DOHH2 (cell line): ENCODE data around the gene AZIN2.
"Not testable (repeated sequence)": the region's sequence is repeated elsewhere in the genome, so short reads cannot be mapped to it uniquely, and the experiment has no call there.

Source experiments
- H3F3A ChIP-seq: fragments of 200-600 bp; sonication (generic), shearing (Covaris generic); 2 replicates; pipeline ENCODE4 v1.6.0; 2016; ENCODE audit warnings: antibody characterized with exemption, mild to moderate bottlenecking; ENCODE audit not compliant: control insufficient read depth, insufficient read depth
- H3K27ac ChIP-seq: fragments of 200-600 bp; sonication (generic); 2 replicates; pipeline ENCODE4 v1.5.1; 2014; ENCODE audit warnings: low read depth, mild to moderate bottlenecking, low read length, moderate library complexity
- H3K27me3 ChIP-seq: fragments of 200-600 bp; sonication (generic); 2 replicates; pipeline ENCODE4 v1.6.1; 2014; ENCODE audit warnings: mild to moderate bottlenecking, low read length, mixed read lengths; ENCODE audit not compliant: control insufficient read depth
- H3K36me3 ChIP-seq: fragments of 200-600 bp; sonication (generic); 2 replicates; pipeline ENCODE4 v1.6.1; 2014; ENCODE audit warnings: mild to moderate bottlenecking, low read length, moderate library complexity, mixed read lengths; ENCODE audit not compliant: control insufficient read depth
- H3K4me1 ChIP-seq: fragments of 200-600 bp; sonication (generic); 2 replicates; pipeline ENCODE4 v1.6.1; 2014; ENCODE audit warnings: mild to moderate bottlenecking, low read length, mixed read lengths; ENCODE audit not compliant: control insufficient read depth
- H3K4me2 ChIP-seq: fragments of 200-600 bp; sonication (generic); 2 replicates; pipeline ENCODE4 v1.6.0; 2014; ENCODE audit warnings: mild to moderate bottlenecking, low read length, moderate library complexity
- H3K4me3 ChIP-seq: fragments of 200-600 bp; sonication (generic); 2 replicates; pipeline ENCODE4 v1.5.1; 2014; ENCODE audit warnings: mild to moderate bottlenecking, low read length, mixed read lengths
- H3K79me2 ChIP-seq: fragments of 200-600 bp; sonication (generic); 2 replicates; pipeline ENCODE4 v1.6.1; 2014; ENCODE audit warnings: mild to moderate bottlenecking, low read length, mixed read lengths; ENCODE audit not compliant: control insufficient read depth
- H3K9me2 ChIP-seq: fragments of 200-600 bp; sonication (generic); replicated peaks from 2 replicates; pipeline ENCODE4 v1.6.1; 2014; ENCODE audit warnings: mild to moderate bottlenecking, low read length, mixed read lengths; ENCODE audit not compliant: control insufficient read depth
- H3K9me3 ChIP-seq: fragments of 200-600 bp; sonication (generic); 2 replicates; pipeline ENCODE4 v1.6.1; 2014; ENCODE audit warnings: antibody characterized with exemption, low read length, mixed read lengths; ENCODE audit not compliant: control insufficient read depth, insufficient read depth
- H4K20me1 ChIP-seq: fragments of 200-600 bp; sonication (generic); 2 replicates; pipeline ENCODE4 v1.6.0; 2014; ENCODE audit warnings: low read depth, mild to moderate bottlenecking, antibody characterized with exemption, low read length, moderate library complexity; ENCODE audit not compliant: control insufficient read depth, insufficient read depth
- CTCF ChIP-seq: fragments of 200-600 bp; sonication (generic); IDR thresholded peaks from one replicate; pipeline ENCODE4 v1.5.1; 2014; ENCODE audit warnings: antibody characterized with exemption, mild to moderate bottlenecking, low read depth, low read length; ENCODE audit not compliant: poor library complexity, severe bottlenecking
- EZH2phosphoT487 ChIP-seq: fragments of 200-600 bp; sonication (generic); IDR thresholded peaks from 2 replicates; pipeline ENCODE4 v1.6.1; 2017; ENCODE audit warnings: borderline replicate concordance, mild to moderate bottlenecking, antibody characterized with exemption, low read length, moderate library complexity, mixed read lengths

AZIN2 gene

GRCh38 chr1:33121728-33122127, 40.8 kb downstream of the AZIN2 start:
- no peaks in the 10 kb centered on the region for H3F3A ChIP-seq
- no peaks in the 10 kb centered on the region for H3K9me2 ChIP-seq
- H4K20me1 ChIP-seq: no peaks in the 10 kb centered on the region
- no peaks in the 10 kb centered on the region for H3K79me2 ChIP-seq
- H3K4me1 ChIP-seq: peaks cover 3% of the 10 kb centered on the region
- no peak overlapping the region for H3K27ac ChIP-seq
- H3K27me3 ChIP-seq: peaks cover 6% of the 10 kb centered on the region
- H3K9me3 ChIP-seq: peaks cover 10% of the 10 kb centered on the region; the same call in 1 of the 2 replicates
- TF ChIP-seq CTCF (no peak), EZH2phosphoT487 (no peak)
- no peak overlapping the region for H3K4me2 ChIP-seq
- no peak overlapping the region for H3K4me3 ChIP-seq
- H3K36me3 ChIP-seq: no peaks in the 10 kb centered on the region

- Histone ChIP-seq H3F3A (no peaks in the 10 kb centered on the region), H3K4me3 (no peak overlapping the region), H3K27me3 (peaks cover 6% of the 10 kb centered on the region), H3K9me2 (no peaks in the 10 kb centered on the region), H4K20me1 (no peaks in the 10 kb centered on the region), H3K27ac (no peak overlapping the region), H3K4me2 (no peak overlapping the region), H3K79me2 (no peaks in the 10 kb centered on the region), H3K36me3 (no peaks in the 10 kb centered on the region), H3K9me3 (peaks cover 12% of the 10 kb centered on the region; the same call in 1 of the 2 replicates), H3K4me1 (peaks cover 12% of the 10 kb centered on the region)
- TF ChIP-seq EZH2phosphoT487: no peak
- TF ChIP-seq CTCF: no peak
These were observed 41.7 kb downstream of the AZIN2 start for GRCh38 chr1:33122483-33123178.

DNA sequence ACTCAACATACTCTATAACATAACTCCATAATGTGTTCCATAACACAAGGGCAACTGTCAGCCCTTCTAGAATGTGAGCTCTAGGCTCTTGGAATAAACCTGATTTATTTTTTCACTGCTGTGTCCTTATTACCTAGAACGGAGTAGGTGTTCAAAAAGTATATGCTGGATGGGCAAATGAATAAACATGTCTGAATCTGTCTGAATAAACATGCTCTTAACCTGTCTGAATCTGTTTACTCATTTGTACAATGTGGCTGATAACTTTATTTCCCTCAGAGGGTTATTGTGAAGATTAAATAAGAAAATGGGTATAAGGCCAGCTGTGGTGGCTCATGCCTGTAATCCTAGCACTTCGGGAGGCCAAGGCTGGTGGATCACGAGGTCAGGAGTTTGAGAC, 42.3 kb downstream of the AZIN2 start:
- Histone ChIP-seq H3K4me1 (peaks cover 14% of the 10 kb centered on the region), H3K4me2 (no peak overlapping the region), H3K9me3 (peaks cover 12% of the 10 kb centered on the region; the same call in 1 of the 2 replicates), H4K20me1 (no peaks in the 10 kb centered on the region), H3F3A (no peaks in the 10 kb centered on the region), H3K27ac (no peak overlapping the region), H3K79me2 (no peaks in the 10 kb centered on the region), H3K27me3 (peaks cover 6% of the 10 kb centered on the region), H3K9me2 (no peaks in the 10 kb centered on the region), H3K36me3 (no peaks in the 10 kb centered on the region), H3K4me3 (no peak overlapping the region)
- TF ChIP-seq EZH2phosphoT487: no peak
- no peak for TF ChIP-seq CTCF

GRCh38 chr1:33124647-33125046, 43.7 kb downstream of the AZIN2 start:
- H3K36me3 ChIP-seq, H3K27ac ChIP-seq, H3F3A ChIP-seq, H3K9me2 ChIP-seq, H3K4me3 ChIP-seq, H3K4me2 ChIP-seq, H3K79me2 ChIP-seq, H4K20me1 ChIP-seq, H3K27me3 ChIP-seq: not testable (repeated sequence)
- Histone ChIP-seq H3K9me3 (peaks cover 12% of the 10 kb centered on the region; the same call in 1 of the 2 replicates), H3K4me1 (peaks cover 14% of the 10 kb centered on the region)
